ENCODE measurements around the gene KDM2A.

Gene KDM2A

GRCh38 chr11:67237574-67237973 is 118.5 kb downstream of the KDM2A start:
- DNase-seq (ENCODE audit: low read depth in 2 of 2) = no peak

- DNase-seq (ENCODE audit: low read depth in 2 of 2) = no peak
Observed at GRCh38 chr11:67238894-67239782, 120.1 kb downstream of the KDM2A start.

- DNase-seq (ENCODE audit: low read depth in 2 of 2) = peak; percentile 94 to 95
Observed at GRCh38 chr11:67239783-67240575, 120.9 kb downstream of the KDM2A start.

- peak; percentile 64 for DNase-seq (ENCODE audit: low read depth in 2 of 2)
Observed at GRCh38 chr11:67240576-67241389, 121.7 kb downstream of the KDM2A start.

GRCh38 chr11:67242548-67242947 is 123.5 kb downstream of the KDM2A start:
- no peak for DNase-seq (ENCODE audit: low read depth in 2 of 2)

GRCh38 chr11:67243051-67243450 is 124.0 kb downstream of the KDM2A start:
- no peak for DNase-seq (ENCODE audit: low read depth in 2 of 2)

- no peak for DNase-seq (ENCODE audit: low read depth in 2 of 2)
Observed at GRCh38 chr11:67245046-67245445, 126.0 kb downstream of the KDM2A start.

GRCh38 chr11:67247946-67248550 is 129.0 kb downstream of the KDM2A start:
- DNase-seq (ENCODE audit: low read depth in 2 of 2) = no peak

GRCh38 chr11:67248653-67249052 is 129.6 kb downstream of the KDM2A start:
- no peak for DNase-seq (ENCODE audit: low read depth in 2 of 2)

- DNase-seq (ENCODE audit: low read depth in 2 of 2) = no peak
Observed at GRCh38 chr11:67250059-67251043, 131.3 kb downstream of the KDM2A start.

GRCh38 chr11:67251841-67252240 is 132.8 kb downstream of the KDM2A start:
- DNase-seq (ENCODE audit: low read depth in 2 of 2) = no peak

GRCh38 chr11:67252831-67253239 is 133.8 kb downstream of the KDM2A start:
- DNase-seq (ENCODE audit: low read depth in 2 of 2) = no peak

- DNase-seq (ENCODE audit: low read depth in 2 of 2) = no peak
Observed at GRCh38 chr11:67253872-67254624, 135.0 kb downstream of the KDM2A start.

GRCh38 chr11:67254798-67255197 is 135.7 kb downstream of the KDM2A start:
- no peak for DNase-seq (ENCODE audit: low read depth in 2 of 2)

GRCh38 chr11:67255353-67255752 is 136.3 kb downstream of the KDM2A start:
- no peak for DNase-seq (ENCODE audit: low read depth in 2 of 2)

GRCh38 chr11:67255864-67256263 is 136.8 kb downstream of the KDM2A start:
- no peak for DNase-seq (ENCODE audit: low read depth in 2 of 2)

GRCh38 chr11:67256477-67257135 is 137.5 kb downstream of the KDM2A start:
- no peak for DNase-seq (ENCODE audit: low read depth in 2 of 2)

- no peak for DNase-seq (ENCODE audit: low read depth in 2 of 2)
Observed at GRCh38 chr11:67260406-67260805, 141.3 kb downstream of the KDM2A start.
